ENCODE measurements around the gene FUT9.
"Not testable (repeated sequence)": the region's sequence is repeated elsewhere in the genome, so short reads cannot be mapped to it uniquely, and the experiment has no call there.

Gene FUT9

GRCh38 chr6:96194675-96195074, 178.9 kb downstream of the FUT9 start:
- DNase-seq, result no peak

GRCh38 chr6:96195272-96195671, 179.5 kb downstream of the FUT9 start:
- no peak for DNase-seq

GRCh38 chr6:96196633-96197032, 180.9 kb downstream of the FUT9 start:
- no peak for DNase-seq

GRCh38 chr6:96197241-96197640, 181.5 kb downstream of the FUT9 start:
- DNase-seq, result no peak

- DNase-seq, result no peak
These were observed 186.8 kb downstream of the FUT9 start for GRCh38 chr6:96202571-96202970.

- DNase-seq, result no peak
These were observed 195.6 kb downstream of the FUT9 start for GRCh38 chr6:96211341-96211740.

- no peak for DNase-seq
These were observed 196.3 kb downstream of the FUT9 start for GRCh38 chr6:96212066-96212465.

GRCh38 chr6:96213784-96214183, 198.0 kb downstream of the FUT9 start:
- no peak for DNase-seq

- no peak for DNase-seq
These were observed 207.9 kb downstream of the FUT9 start for GRCh38 chr6:96223695-96224094.

GRCh38 chr6:96227135-96227534, 211.4 kb downstream of the FUT9 start:
- DNase-seq, result no peak

- no peak for DNase-seq
These were observed 218.7 kb downstream of the FUT9 start for GRCh38 chr6:96234444-96234843.

- DNase-seq, result no peak
These were observed 220.2 kb downstream of the FUT9 start for GRCh38 chr6:96235927-96236326.

GRCh38 chr6:96236471-96236870, 220.7 kb downstream of the FUT9 start:
- DNase-seq, result no peak

- no peak for DNase-seq
These were observed 222.0 kb downstream of the FUT9 start for GRCh38 chr6:96237638-96238347.

- no peak for DNase-seq
These were observed 230.8 kb downstream of the FUT9 start for GRCh38 chr6:96246563-96246962.

- DNase-seq, result no peak
These were observed 234.0 kb downstream of the FUT9 start for GRCh38 chr6:96249755-96250154.

- DNase-seq, result no peak
These were observed 242.0 kb downstream of the FUT9 start for GRCh38 chr6:96257751-96258150.

GRCh38 chr6:96260787-96261430, 245.1 kb downstream of the FUT9 start:
- not testable (repeated sequence) for DNase-seq
